Neural progenitor cell (in vitro differentiated cells): ENCODE data around the gene RNF144B. TPM values are rescaled to one million over a fixed set of nuclear protein-coding genes. Genes with fewer than 3 reads are reported as not detected.

ENCODE experiments used
- DNase-seq: peaks from one replicate; pipeline ENCODE4 v3.0.0-alpha.2; 2016; ENCODE audit warnings: low spot score
- H2AFZ ChIP-seq: fragments of 200-600 bp; sonication (generic); replicated peaks from 2 replicates; pipeline ENCODE4 v1.6.1; 2016; ENCODE audit warnings: antibody characterized with exemption
- H3F3A ChIP-seq: fragments of 200-600 bp; sonication (generic); 2 replicates; pipeline ENCODE4 v1.6.1; 2016; ENCODE audit warnings: antibody characterized with exemption, low read depth
- H3K27ac ChIP-seq: fragments of 200-600 bp; sonication (generic); 2 replicates; pipeline ENCODE4 v1.5.1; 2016; ENCODE audit warnings: mild to moderate bottlenecking
- H3K27me3 ChIP-seq: fragments of 200-600 bp; sonication (generic); 2 replicates; pipeline ENCODE4 v1.6.1; 2016; ENCODE audit warnings: mild to moderate bottlenecking, moderate library complexity
- H3K36me3 ChIP-seq: fragments of 200-600 bp; sonication (generic); 2 replicates; pipeline ENCODE4 v1.5.1; 2016
- H3K4me1 ChIP-seq: fragments of 200-600 bp; sonication (generic); 2 replicates; pipeline ENCODE4 v1.6.1; 2016; ENCODE audit warnings: mixed run types
- H3K4me2 ChIP-seq: fragments of 200-600 bp; sonication (generic); 2 replicates; pipeline ENCODE4 v1.6.1; 2016
- H3K4me3 ChIP-seq: fragments of 200-600 bp; sonication (generic); 2 replicates; pipeline ENCODE4 v1.5.1; 2016
- H3K79me2 ChIP-seq: fragments of 200-600 bp; sonication (generic); 2 replicates; pipeline ENCODE4 v1.6.1; 2016; ENCODE audit warnings: low read depth
- H3K9ac ChIP-seq: fragments of 200-600 bp; sonication (generic); 2 replicates; pipeline ENCODE4 v1.6.1; 2016
- H3K9me3 ChIP-seq: fragments of 200-600 bp; sonication (generic); 2 replicates; pipeline ENCODE4 v1.5.1; 2016; ENCODE audit warnings: low read depth
- H4K20me1 ChIP-seq: fragments of 200-600 bp; sonication (generic); 2 replicates; pipeline ENCODE4 v1.6.1; 2016; ENCODE audit warnings: low read depth
- H3K27ac Mint-ChIP-seq: 3 replicates; pipeline ENCODE4 v1.8.0; 2021; ENCODE audit warnings: mixed read lengths
- H3K27me3 Mint-ChIP-seq: 2 replicates; pipeline ENCODE4 v1.8.0; 2022; ENCODE audit warnings: low read depth, mild to moderate bottlenecking, inconsistent platforms, moderate library complexity, mixed read lengths; ENCODE audit not compliant: insufficient read depth
- H3K36me3 Mint-ChIP-seq: 3 replicates; pipeline ENCODE4 v1.8.0; 2021; ENCODE audit warnings: mixed read lengths
- H3K4me1 Mint-ChIP-seq: 3 replicates; pipeline ENCODE4 v1.8.0; 2021; ENCODE audit warnings: mixed read lengths
- H3K4me3 Mint-ChIP-seq: 3 replicates; pipeline ENCODE4 v1.8.0; 2021; ENCODE audit warnings: mild to moderate bottlenecking, moderate library complexity, mixed read lengths
- H3K9me3 Mint-ChIP-seq: 3 replicates; pipeline ENCODE4 v1.8.0; 2020; ENCODE audit warnings: mixed read lengths
- CTCF ChIP-seq: fragments of 200-600 bp; sonication (generic); IDR thresholded peaks from 2 replicates; pipeline ENCODE4 v1.5.1; 2017; ENCODE audit warnings: antibody characterized with exemption, mild to moderate bottlenecking
- EZH2 ChIP-seq: fragments of 200-600 bp; sonication (generic); IDR thresholded peaks from 2 replicates; pipeline ENCODE4 v1.6.1; 2017; ENCODE audit warnings: antibody characterized with exemption, mild to moderate bottlenecking, moderate library complexity
- EZH2phosphoT487 ChIP-seq: fragments of 200-600 bp; sonication (generic); IDR thresholded peaks from 2 replicates; pipeline ENCODE4 v1.6.1; 2017; ENCODE audit warnings: antibody characterized with exemption
- total RNA-seq: library from RNA; depleted of rRNA; stranded (reverse); fragments of >200 nt; gene quantifications from 2 replicates; pipeline ENCODE4 v1.2.3, GENCODE V29; 2015; ENCODE audit warnings: low replicate concordance

The RNF144B gene
- total RNA-seq, 1 donor from 2014 or later: 0.75 TPM

- Mint-ChIP-seq H3K27me3 (no peaks in the 10 kb centered on the region), H3K4me1 (peaks cover 19% of the 10 kb centered on the region), H3K4me3 (no peak overlapping the region), H3K36me3 (no peaks in the 10 kb centered on the region), H3K27ac (no peak overlapping the region), H3K9me3 (no peaks in the 10 kb centered on the region)
- no peak overlapping the region for H2AFZ ChIP-seq
- no peaks in the 10 kb centered on the region for H3K27me3 ChIP-seq
- H3K4me2 ChIP-seq: no peak overlapping the region
- no peaks in the 10 kb centered on the region for H3K79me2 ChIP-seq
- TF ChIP-seq EZH2 (no peak), EZH2phosphoT487 (no peak), CTCF (no peak)
- H3K9me3 ChIP-seq: no peaks in the 10 kb centered on the region
- H4K20me1 ChIP-seq: no peaks in the 10 kb centered on the region
- H3K9ac ChIP-seq: no peak overlapping the region
- no peaks in the 10 kb centered on the region for H3K4me1 ChIP-seq
- no peak for DNase-seq
- H3K4me3 ChIP-seq: no peak overlapping the region
- no peaks in the 10 kb centered on the region for H3F3A ChIP-seq
- H3K36me3 ChIP-seq: no peaks in the 10 kb centered on the region
- H3K27ac ChIP-seq: no peak overlapping the region
Observed at GRCh38 chr6:18488004-18488403, 100.9 kb downstream of the RNF144B start.

- H2AFZ ChIP-seq: no peak overlapping the region
- no peak overlapping the region for H3K27ac Mint-ChIP-seq
- H3K36me3 ChIP-seq: no peaks in the 10 kb centered on the region
- H3K27me3 Mint-ChIP-seq: no peaks in the 10 kb centered on the region
- no peaks in the 10 kb centered on the region for H3F3A ChIP-seq
- no peaks in the 10 kb centered on the region for H3K36me3 Mint-ChIP-seq
- peaks cover 19% of the 10 kb centered on the region for H3K4me1 Mint-ChIP-seq
- no peaks in the 10 kb centered on the region for H3K4me1 ChIP-seq
- H3K9me3 Mint-ChIP-seq: no peaks in the 10 kb centered on the region
- DNase-seq: no peak
- no peaks in the 10 kb centered on the region for H4K20me1 ChIP-seq
- no peaks in the 10 kb centered on the region for H3K79me2 ChIP-seq
- H3K9me3 ChIP-seq: no peaks in the 10 kb centered on the region
- H3K9ac ChIP-seq: no peak overlapping the region
- H3K4me3 Mint-ChIP-seq: no peak overlapping the region
- H3K27ac ChIP-seq: no peak overlapping the region
- no peaks in the 10 kb centered on the region for H3K27me3 ChIP-seq
- H3K4me3 ChIP-seq: no peak overlapping the region
- no peak overlapping the region for H3K4me2 ChIP-seq
- TF ChIP-seq EZH2 (no peak), EZH2phosphoT487 (no peak), CTCF (no peak)
Observed at GRCh38 chr6:18488526-18489270, 101.5 kb downstream of the RNF144B start.

- H3K4me3 ChIP-seq: no peak overlapping the region
- no peaks in the 10 kb centered on the region for H3K36me3 ChIP-seq
- H3K27ac ChIP-seq: no peak overlapping the region
- H3K9me3 Mint-ChIP-seq: no peaks in the 10 kb centered on the region
- H3K27me3 ChIP-seq: no peaks in the 10 kb centered on the region
- no peak for DNase-seq
- no peak overlapping the region for H3K4me2 ChIP-seq
- no peak overlapping the region for H2AFZ ChIP-seq
- no peaks in the 10 kb centered on the region for H3K27me3 Mint-ChIP-seq
- peaks cover 19% of the 10 kb centered on the region for H3K4me1 Mint-ChIP-seq
- no peaks in the 10 kb centered on the region for H3F3A ChIP-seq
- H3K4me3 Mint-ChIP-seq: no peak overlapping the region
- TF ChIP-seq EZH2phosphoT487 (no peak), EZH2 (no peak), CTCF (no peak)
- no peaks in the 10 kb centered on the region for H3K9me3 ChIP-seq
- no peaks in the 10 kb centered on the region for H3K79me2 ChIP-seq
- H3K27ac Mint-ChIP-seq: no peak overlapping the region
- H3K9ac ChIP-seq: no peak overlapping the region
- H3K36me3 Mint-ChIP-seq: no peaks in the 10 kb centered on the region
- H4K20me1 ChIP-seq: no peaks in the 10 kb centered on the region
- H3K4me1 ChIP-seq: no peaks in the 10 kb centered on the region
Observed at GRCh38 chr6:18489335-18489734, 102.2 kb downstream of the RNF144B start.
